GM12878 (cell line): ENCODE measurements around the gene THSD4. TPM values are rescaled to one million over a fixed set of nuclear protein-coding genes. Genes with fewer than 3 reads are reported as not detected.

ENCODE experiments used
- ATAC-seq: fragments of 200-7000 bp; cut with Tn5 transposase; 3 replicates; pipeline ENCODE4 v1.9.1; 2020; ENCODE audit warnings: mild to moderate bottlenecking, moderate library complexity
- BruUV-seq: library from RNA; stranded (reverse); fragments of 400-500 nt; replicated peaks from 2 replicates; lab custom pipeline; 2021; lab: Mats Ljungman, UMichigan
- CTCF ChIA-PET: fragments of 300-600 bp; sonication (Branson Sonifier 250); formaldehyde crosslinking; extraction: SDS; loops from one replicate; lab custom pipeline; 2021; ENCODE audit warnings: inconsistent platforms; lab: Yijun Ruan, JAX
- POLR2A ChIA-PET: fragments of 350-600 bp; formaldehyde crosslinking; extraction: SDS; loops from one replicate; lab custom pipeline; 2021; ENCODE audit warnings: inconsistent platforms; lab: Charles Lee
- RAD21 ChIA-PET: fragments of 300-600 bp; sonication (Branson Sonifier 250); formaldehyde crosslinking; loops from one replicate; lab custom pipeline; 2023; ENCODE audit warnings: antibody characterized with exemption; ENCODE audit not compliant: unreplicated experiment; lab: Charles Lee
- SMC1A ChIA-PET: fragments of 300-600 bp; sonication (Branson Sonifier 250); formaldehyde crosslinking; loops from one replicate; lab custom pipeline; 2023; ENCODE audit not compliant: unreplicated experiment, uncharacterized antibody; lab: Charles Lee
- DNase-seq: peaks from one replicate; pipeline ENCODE4 v3.0.0-alpha.2; 2011; ENCODE audit warnings: low read depth, low spot score
- FAIRE-seq: peaks from 3 replicates; lab custom pipeline; 2011; peaks lifted over from hg19 to GRCh38; lab: Jason Lieb, UNC
- H2AFZ ChIP-seq: 2 replicates; pipeline ENCODE4 v1.6.0; 2011; ENCODE audit warnings: low read depth, low read length, control low read depth; ENCODE audit not compliant: control insufficient read depth
- H3K27ac ChIP-seq: 2 replicates; pipeline ENCODE4 v1.5.1; 2011; ENCODE audit warnings: control low read depth; ENCODE audit not compliant: control insufficient read depth, insufficient read depth
- H3K27me3 ChIP-seq, 2 experiments: replicated peaks in 1 of 2; 2 replicates each; pipeline versions ENCODE4 v1.6.0 to v1.6.1; 2011; ENCODE audit warnings: low read length in 1 of 2; ENCODE audit not compliant: control insufficient read depth in 2 of 2, insufficient read depth in 2 of 2
- H3K36me3 ChIP-seq, 2 experiments: 2 replicates each; pipeline ENCODE4 v1.5.1; 2011; ENCODE audit warnings: low read length in 1 of 2; ENCODE audit not compliant: control insufficient read depth in 2 of 2, insufficient read depth in 2 of 2
- H3K4me1 ChIP-seq: 2 replicates; pipeline ENCODE4 v1.6.1; 2011; ENCODE audit warnings: mild to moderate bottlenecking, low read length, moderate library complexity, mixed read lengths; ENCODE audit not compliant: control insufficient read depth, insufficient read depth
- H3K4me2 ChIP-seq: 2 replicates; pipeline ENCODE4 v1.6.0; 2011; ENCODE audit warnings: control low read depth; ENCODE audit not compliant: control insufficient read depth, insufficient read depth
- H3K4me3 ChIP-seq: fragments of 200-600 bp; sonication (generic); 2 replicates; pipeline ENCODE4 v1.5.1; 2016
- H3K79me2 ChIP-seq: 2 replicates; pipeline ENCODE4 v1.6.0; 2011; ENCODE audit warnings: low read length; ENCODE audit not compliant: control insufficient read depth, insufficient read depth
- H3K9ac ChIP-seq: 2 replicates; pipeline ENCODE4 v1.8.0; 2011; ENCODE audit warnings: low read length, control low read depth, mixed read lengths; ENCODE audit not compliant: control insufficient read depth, insufficient read depth
- H3K9me3 ChIP-seq: replicated peaks from 3 replicates; pipeline ENCODE4 v1.5.1; 2011; ENCODE audit warnings: mild to moderate bottlenecking, low read length; ENCODE audit not compliant: control insufficient read depth, insufficient read depth
- H4K20me1 ChIP-seq: 2 replicates; pipeline ENCODE4 v1.6.0; 2011; ENCODE audit not compliant: control insufficient read depth, insufficient read depth
- MXI1 ChIP-seq: fragments of 150-350 bp; IDR thresholded peaks from 2 replicates; pipeline ENCODE4 v1.6.1; 2011; ENCODE audit warnings: low read depth, mild to moderate bottlenecking, inconsistent platforms, low read length, improper control_type of control experiment
- NR2C1 ChIP-seq: fragments of 450-650 bp; IDR thresholded peaks from 2 replicates; pipeline ENCODE4 v1.6.1; 2017; ENCODE audit warnings: antibody characterized with exemption, mild to moderate bottlenecking, moderate library complexity
- NR2F1 ChIP-seq: fragments of 450-650 bp; conservative IDR thresholded peaks from 2 replicates; pipeline ENCODE4 v1.6.1; 2017; ENCODE audit warnings: mild to moderate bottlenecking
- POLR2A ChIP-seq: IDR thresholded peaks from 2 replicates; pipeline ENCODE4 v1.6.1; 2011; ENCODE audit warnings: low read depth, mild to moderate bottlenecking, low read length
- TBL1XR1 ChIP-seq: IDR thresholded peaks from 2 replicates; pipeline ENCODE4 v1.6.1; 2012; ENCODE audit warnings: low read depth, low read length, improper control_type of control experiment
- ZNF24 ChIP-seq: fragments of 450-650 bp; IDR thresholded peaks from 2 replicates; pipeline ENCODE4 v1.6.1; 2017; ENCODE audit warnings: antibody characterized with exemption, mild to moderate bottlenecking
- ZZZ3 ChIP-seq: IDR thresholded peaks from 2 replicates; pipeline ENCODE4 v1.6.1; 2011; ENCODE audit warnings: low read depth; ENCODE audit not compliant: control insufficient read depth, insufficient read length
- WGBS: methylation state at CpG from one replicate; pipeline ENCODE4 v1.1.6; 2016; ENCODE audit warnings: low lambda C conversion rate; ENCODE audit not compliant: insufficient replicate concordance, insufficient coverage; ENCODE audit errors: missing lambda C conversion rate; 5-methylcytosine and 5-hydroxymethylcytosine counted together
- in situ Hi-C: fragments of 300-500 bp; cut with MboI; formaldehyde crosslinking; loops from 9 replicates; pipeline ENCODE4 v1.14.3; 2018; ENCODE audit warnings: mixed read lengths
- intact Hi-C: fragments of 100-400 bp; cut with micrococcal nuclease; formaldehyde crosslinking; loops from one replicate; pipeline ENCODE4 v1.14.2; 2022; ENCODE audit not compliant: unreplicated experiment
- polyA plus RNA-seq, 11 experiments: library from polyadenylated mRNA; depleted of rRNA in 4 of 11; unstranded in 6 of 11; stranded (reverse) in 5 of 11; fragments of >200 nt; fragmentation: Nextera tagmentation in 4 of 11; fragmentation: Illumina TruSeq in 1 of 11; extraction: Ambion mirVana in 4 of 11; extraction: Trizol in 1 of 11; gene quantifications; 1 replicate in 1 of 11; 2 replicates in 10 of 11; pipeline versions ENCODE4 v1.2.1 to v1.2.3, GENCODE V29; 2011 to 2016; ENCODE audit warnings: inconsistent platforms in 2 of 11, missing spikeins in 2 of 11, low read depth in 1 of 11
- total RNA-seq, 4 experiments: library from RNA; depleted of rRNA in 3 of 4; stranded (reverse); fragments of >200 nt in 3 of 4; fragmentation: Illumina TruSeq in 1 of 4; extraction: Trizol in 1 of 4; gene quantifications; 2 replicates each; pipeline versions ENCODE4 v1.2.1 to v1.2.3, GENCODE V29; 2013 to 2021
- TF ChIP-seq, protein P1 (sequence below): IDR thresholded peaks from 2 replicates; pipeline ENCODE4 v1.6.1; 2012; ENCODE audit warnings: improper control_type of control experiment, low read depth, low read length; ENCODE audit not compliant: insufficient replicate concordance
- TF ChIP-seq, protein P2 (sequence below): IDR thresholded peaks from 2 replicates; pipeline ENCODE4 v1.6.1; 2011; ENCODE audit warnings: mild to moderate bottlenecking, low read depth, low read length, moderate library complexity; ENCODE audit not compliant: insufficient replicate concordance
- TF ChIP-seq, protein P3 (sequence below): IDR thresholded peaks from 2 replicates; pipeline ENCODE4 v1.6.1; 2011; ENCODE audit warnings: low read depth, low read length, improper control_type of control experiment, borderline replicate concordance

The THSD4 gene
- total and polyA plus RNA-seq, 10 of the 15 experiments (the other 5 are each of a cell fraction or from before 2014, with no cell fraction given) = 0.04 to 0.13 (median 0.05) TPM; not detected in 7

DNA sequence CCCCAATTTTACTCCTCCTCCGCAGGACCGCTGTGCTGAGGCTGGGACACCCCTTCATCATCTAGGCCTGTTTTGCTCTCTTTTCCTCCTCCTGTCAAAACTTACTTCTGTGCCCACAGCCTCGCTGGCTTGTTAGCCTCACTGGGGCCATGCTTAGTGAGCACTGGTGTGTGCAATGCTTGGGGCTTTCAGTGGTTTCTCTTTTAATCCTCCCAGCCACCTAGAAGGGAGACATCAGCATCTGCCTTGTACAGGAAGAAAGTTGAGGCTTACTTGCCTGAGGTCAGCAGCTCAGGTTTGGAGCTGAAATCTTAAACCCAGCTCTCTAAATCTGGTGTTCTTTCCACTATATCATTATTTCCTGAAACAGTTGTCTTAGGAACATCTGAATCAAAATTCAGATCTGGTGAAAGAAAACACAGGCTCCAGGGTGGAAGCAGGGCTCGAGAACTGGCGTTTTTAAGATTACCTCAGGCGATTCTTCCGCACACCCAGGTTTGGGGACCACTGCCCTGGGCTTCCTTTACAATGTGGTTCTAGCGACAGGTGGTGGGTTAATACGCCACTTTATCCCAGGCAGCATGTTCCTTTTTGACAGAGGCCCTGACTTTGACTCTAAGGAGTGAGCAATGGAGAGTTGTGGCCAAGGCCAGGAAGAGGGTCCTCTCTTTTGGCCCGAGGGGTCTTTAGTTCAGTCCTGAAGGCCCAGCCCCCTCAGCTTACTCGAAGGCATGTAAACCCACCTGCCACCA lies 3.8 kb downstream of the THSD4 start (continued):
- TF ChIP-seq, protein P1, sequence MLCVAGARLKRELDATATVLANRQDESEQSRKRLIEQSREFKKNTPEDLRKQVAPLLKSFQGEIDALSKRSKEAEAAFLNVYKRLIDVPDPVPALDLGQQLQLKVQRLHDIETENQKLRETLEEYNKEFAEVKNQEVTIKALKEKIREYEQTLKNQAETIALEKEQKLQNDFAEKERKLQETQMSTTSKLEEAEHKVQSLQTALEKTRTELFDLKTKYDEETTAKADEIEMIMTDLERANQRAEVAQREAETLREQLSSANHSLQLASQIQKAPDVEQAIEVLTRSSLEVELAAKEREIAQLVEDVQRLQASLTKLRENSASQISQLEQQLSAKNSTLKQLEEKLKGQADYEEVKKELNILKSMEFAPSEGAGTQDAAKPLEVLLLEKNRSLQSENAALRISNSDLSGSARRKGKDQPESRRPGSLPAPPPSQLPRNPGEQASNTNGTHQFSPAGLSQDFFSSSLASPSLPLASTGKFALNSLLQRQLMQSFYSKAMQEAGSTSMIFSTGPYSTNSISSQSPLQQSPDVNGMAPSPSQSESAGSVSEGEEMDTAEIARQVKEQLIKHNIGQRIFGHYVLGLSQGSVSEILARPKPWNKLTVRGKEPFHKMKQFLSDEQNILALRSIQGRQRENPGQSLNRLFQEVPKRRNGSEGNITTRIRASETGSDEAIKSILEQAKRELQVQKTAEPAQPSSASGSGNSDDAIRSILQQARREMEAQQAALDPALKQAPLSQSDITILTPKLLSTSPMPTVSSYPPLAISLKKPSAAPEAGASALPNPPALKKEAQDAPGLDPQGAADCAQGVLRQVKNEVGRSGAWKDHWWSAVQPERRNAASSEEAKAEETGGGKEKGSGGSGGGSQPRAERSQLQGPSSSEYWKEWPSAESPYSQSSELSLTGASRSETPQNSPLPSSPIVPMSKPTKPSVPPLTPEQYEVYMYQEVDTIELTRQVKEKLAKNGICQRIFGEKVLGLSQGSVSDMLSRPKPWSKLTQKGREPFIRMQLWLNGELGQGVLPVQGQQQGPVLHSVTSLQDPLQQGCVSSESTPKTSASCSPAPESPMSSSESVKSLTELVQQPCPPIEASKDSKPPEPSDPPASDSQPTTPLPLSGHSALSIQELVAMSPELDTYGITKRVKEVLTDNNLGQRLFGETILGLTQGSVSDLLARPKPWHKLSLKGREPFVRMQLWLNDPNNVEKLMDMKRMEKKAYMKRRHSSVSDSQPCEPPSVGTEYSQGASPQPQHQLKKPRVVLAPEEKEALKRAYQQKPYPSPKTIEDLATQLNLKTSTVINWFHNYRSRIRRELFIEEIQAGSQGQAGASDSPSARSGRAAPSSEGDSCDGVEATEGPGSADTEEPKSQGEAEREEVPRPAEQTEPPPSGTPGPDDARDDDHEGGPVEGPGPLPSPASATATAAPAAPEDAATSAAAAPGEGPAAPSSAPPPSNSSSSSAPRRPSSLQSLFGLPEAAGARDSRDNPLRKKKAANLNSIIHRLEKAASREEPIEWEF = no peak
- TF ChIP-seq ZZZ3 = no peak
- no peak for TF ChIP-seq POLR2A
- no peak for TF ChIP-seq ZNF24
- no peak for TF ChIP-seq TBL1XR1
- TF ChIP-seq NR2F1 = no peak

DNA sequence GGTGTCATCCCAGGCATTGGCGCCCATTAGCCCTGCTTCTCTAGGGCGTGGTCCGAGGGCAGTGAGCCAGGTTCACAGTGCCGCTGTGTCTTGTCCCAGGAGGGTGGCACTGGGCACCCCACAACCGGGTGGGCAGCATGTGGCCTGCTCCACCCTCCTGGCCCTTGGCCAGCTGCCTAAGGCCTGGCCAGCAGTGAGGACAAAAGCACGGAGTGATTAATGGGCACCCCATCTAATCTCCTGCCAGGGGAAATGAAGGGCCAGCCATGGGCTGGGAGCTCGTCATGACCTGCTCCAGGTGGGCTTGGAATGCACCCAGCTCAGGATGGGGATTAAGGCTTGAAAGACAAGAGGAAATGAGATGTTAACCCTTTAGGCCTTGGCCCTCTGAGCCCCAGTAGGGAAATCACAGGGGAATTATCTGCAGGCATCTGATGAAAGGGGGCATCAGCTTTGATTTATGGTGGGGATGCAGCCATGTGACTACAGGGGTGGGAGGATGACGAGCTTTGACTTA lies 5.2 kb downstream of the THSD4 start:
- H3K79me2 ChIP-seq = no peaks in the 10 kb centered on the region
- ChIA-PET RAD21 (no interaction called here), CTCF (no interaction called here), POLR2A (no interaction called here), SMC1A (no interaction called here)
- H3K36me3 ChIP-seq = no peaks in the 10 kb centered on the region
- ATAC-seq (no peak), DNase-seq (no peak), FAIRE-seq (no peak)
- H3K27ac ChIP-seq = no peak overlapping the region
- H3K4me1 ChIP-seq = no peaks in the 10 kb centered on the region
- 22% methylated on average over 8 of the region's 8 CpGs for WGBS
- intact Hi-C loops = no loop called here
- in situ Hi-C loops = loop anchor here (25.0 kb wide), 1 partner anchor 317 kb away; no protein-coding TSS in a partner anchor
- H3K4me2 ChIP-seq = no peak overlapping the region
- H3K4me3 ChIP-seq = no peak overlapping the region
- H2AFZ ChIP-seq = no peak overlapping the region
- H3K27me3 ChIP-seq = peaks cover 2 to 5% of the 10 kb centered on the region in 2 experiments; a peak in 3 of 4 replicates
- H3K9ac ChIP-seq = no peak overlapping the region
- no TSS peak for BruUV-seq
- H3K9me3 ChIP-seq = no peaks in the 10 kb centered on the region
- H4K20me1 ChIP-seq = no peaks in the 10 kb centered on the region
- TF ChIP-seq NR2C1 (no peak), MXI1 (no peak)
- TF ChIP-seq, protein P2, sequence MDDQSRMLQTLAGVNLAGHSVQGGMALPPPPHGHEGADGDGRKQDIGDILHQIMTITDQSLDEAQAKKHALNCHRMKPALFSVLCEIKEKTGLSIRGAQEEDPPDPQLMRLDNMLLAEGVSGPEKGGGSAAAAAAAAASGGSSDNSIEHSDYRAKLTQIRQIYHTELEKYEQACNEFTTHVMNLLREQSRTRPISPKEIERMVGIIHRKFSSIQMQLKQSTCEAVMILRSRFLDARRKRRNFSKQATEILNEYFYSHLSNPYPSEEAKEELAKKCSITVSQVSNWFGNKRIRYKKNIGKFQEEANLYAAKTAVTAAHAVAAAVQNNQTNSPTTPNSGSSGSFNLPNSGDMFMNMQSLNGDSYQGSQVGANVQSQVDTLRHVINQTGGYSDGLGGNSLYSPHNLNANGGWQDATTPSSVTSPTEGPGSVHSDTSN = no peak
- TF ChIP-seq, protein P3, sequence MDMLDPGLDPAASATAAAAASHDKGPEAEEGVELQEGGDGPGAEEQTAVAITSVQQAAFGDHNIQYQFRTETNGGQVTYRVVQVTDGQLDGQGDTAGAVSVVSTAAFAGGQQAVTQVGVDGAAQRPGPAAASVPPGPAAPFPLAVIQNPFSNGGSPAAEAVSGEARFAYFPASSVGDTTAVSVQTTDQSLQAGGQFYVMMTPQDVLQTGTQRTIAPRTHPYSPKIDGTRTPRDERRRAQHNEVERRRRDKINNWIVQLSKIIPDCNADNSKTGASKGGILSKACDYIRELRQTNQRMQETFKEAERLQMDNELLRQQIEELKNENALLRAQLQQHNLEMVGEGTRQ = no peak
